GM12891 (cell line): Measurements from ENCODE around the gene FAM170B.

Experiments
- PAX5 ChIP-seq: IDR thresholded peaks from 2 replicates; pipeline ENCODE4 v1.6.1; 2011; ENCODE audit warnings: low read length, moderate library complexity, mild to moderate bottlenecking; ENCODE audit not compliant: insufficient read depth, severe bottlenecking
- POLR2AphosphoS5 ChIP-seq: IDR thresholded peaks from 2 replicates; pipeline ENCODE4 v1.6.1; 2011; ENCODE audit warnings: low read depth, low read length, control low read depth
- SPI1 ChIP-seq: IDR thresholded peaks from 2 replicates; pipeline ENCODE4 v1.6.1; 2011; ENCODE audit warnings: low read depth, low read length, control low read depth
- TAF1 ChIP-seq: IDR thresholded peaks from 2 replicates; pipeline ENCODE4 v1.6.1; 2011; ENCODE audit warnings: low read depth, low read length, control low read depth

DNA sequence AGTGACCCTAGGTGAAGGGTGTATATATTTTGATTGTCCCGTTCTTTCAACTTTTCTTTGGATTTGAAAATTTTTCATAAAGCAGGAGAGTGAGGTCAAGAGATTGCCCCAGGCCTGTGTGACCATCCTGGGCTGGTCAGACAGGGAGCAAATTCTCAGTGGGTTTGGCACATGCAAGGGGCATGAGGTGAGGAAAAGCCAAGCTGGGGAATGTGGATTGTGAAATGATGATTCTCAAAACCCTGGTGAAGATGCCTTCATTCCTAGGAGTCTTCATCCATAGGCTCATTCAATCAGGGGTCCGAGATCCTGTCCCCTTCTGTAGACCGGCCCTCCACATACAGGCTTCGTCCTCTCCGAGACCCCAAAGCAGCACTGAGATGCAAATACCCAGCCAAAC lies 27.0 kb upstream of the FAM170B start:
- TF ChIP-seq TAF1 (no peak), POLR2AphosphoS5 (no peak), PAX5 (no peak), SPI1 (no peak)
